Erythroblast (primary cell): ENCODE measurements around the gene CCDC127.

Experiments used
- DNase-seq, 2 experiments: peaks; one replicate each; lab custom pipeline; 2025; lab: John Stamatoyannopoulos, UW
- GATA1 ChIP-seq: IDR thresholded peaks from 2 replicates; pipeline ENCODE4 v1.6.1; 2011; ENCODE audit warnings: low read depth, mild to moderate bottlenecking, control low read depth, low read length, moderate library complexity
- POLR2A ChIP-seq: IDR thresholded peaks from 2 replicates; pipeline ENCODE4 v1.6.1; 2011; ENCODE audit warnings: mild to moderate bottlenecking, low read length

Gene CCDC127

DNA sequence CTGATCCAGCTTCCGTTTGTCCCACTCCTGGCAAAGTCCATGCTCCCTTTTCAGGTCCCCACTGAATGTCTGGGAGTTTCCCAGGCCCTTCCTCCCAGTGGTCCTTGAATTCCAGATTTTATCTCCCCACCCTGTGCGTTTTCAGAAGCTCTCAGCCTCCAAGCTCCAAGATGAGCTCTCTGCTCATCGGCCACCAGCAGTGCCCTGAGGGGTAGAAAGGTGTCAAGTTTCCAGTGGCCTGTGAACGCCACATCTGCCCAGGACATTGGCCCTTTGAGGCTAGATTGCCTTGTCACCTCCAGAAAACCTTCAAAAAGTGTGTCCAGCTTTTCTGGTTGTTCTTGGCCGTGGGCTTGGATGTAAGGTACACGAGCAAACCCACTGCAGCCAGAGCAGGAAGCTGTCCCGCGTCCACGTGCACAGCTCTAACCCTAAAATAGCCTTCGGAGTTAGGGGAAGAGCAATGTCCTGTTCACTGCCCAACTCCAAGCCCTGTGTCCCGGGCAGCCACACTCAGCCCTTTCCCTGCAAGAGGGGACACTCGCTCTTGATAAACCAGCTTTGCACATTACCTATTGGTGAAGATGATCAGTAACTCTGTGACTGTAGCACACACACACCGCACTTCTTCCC is 37.6 kb downstream of the CCDC127 start:
- TF ChIP-seq GATA1: no peak
- no peak for TF ChIP-seq POLR2A
- DNase-seq: no peak

DNA sequence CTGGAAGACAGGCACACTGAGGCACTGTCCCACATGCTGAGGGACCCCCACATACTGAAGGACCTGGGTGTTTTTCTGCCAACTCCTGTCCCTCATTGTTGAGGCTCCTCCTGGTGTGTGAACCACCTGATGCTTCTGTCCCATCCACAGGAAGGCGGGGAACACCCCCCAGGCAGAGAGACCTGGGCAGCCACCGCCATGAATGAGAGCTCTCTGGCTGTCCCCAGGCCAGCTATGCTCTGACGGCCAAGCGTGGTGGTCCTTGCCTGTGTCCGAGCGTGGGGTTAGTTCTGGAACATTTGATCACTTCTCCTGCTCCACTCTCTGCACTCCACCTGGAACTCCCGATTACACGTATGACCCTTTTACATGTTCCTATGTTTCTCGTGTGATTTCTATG is 38.6 kb downstream of the CCDC127 start:
- no peak for DNase-seq
- TF ChIP-seq POLR2A (no peak), GATA1 (no peak)

DNA sequence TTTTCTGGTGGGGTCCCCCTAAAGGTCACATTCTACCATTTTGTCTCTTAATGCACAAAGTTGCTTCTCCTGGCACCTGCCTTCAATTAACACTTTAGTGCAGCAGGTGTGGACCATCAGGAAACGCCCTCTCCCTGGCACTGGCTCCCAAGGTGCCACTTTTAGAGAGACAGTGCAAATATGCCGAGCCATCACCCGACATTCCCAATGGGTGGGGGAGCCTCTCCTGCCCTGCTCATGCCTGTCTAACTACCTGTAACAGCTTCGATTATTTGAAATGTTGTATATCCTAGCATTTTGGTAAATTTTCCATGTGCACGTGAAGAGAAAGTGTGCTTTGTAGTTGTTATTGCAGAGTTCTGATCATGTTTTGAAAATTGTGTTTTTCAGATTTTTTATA is 39.8 kb downstream of the CCDC127 start:
- no peak for DNase-seq
- TF ChIP-seq GATA1: no peak
- no peak for TF ChIP-seq POLR2A

DNA sequence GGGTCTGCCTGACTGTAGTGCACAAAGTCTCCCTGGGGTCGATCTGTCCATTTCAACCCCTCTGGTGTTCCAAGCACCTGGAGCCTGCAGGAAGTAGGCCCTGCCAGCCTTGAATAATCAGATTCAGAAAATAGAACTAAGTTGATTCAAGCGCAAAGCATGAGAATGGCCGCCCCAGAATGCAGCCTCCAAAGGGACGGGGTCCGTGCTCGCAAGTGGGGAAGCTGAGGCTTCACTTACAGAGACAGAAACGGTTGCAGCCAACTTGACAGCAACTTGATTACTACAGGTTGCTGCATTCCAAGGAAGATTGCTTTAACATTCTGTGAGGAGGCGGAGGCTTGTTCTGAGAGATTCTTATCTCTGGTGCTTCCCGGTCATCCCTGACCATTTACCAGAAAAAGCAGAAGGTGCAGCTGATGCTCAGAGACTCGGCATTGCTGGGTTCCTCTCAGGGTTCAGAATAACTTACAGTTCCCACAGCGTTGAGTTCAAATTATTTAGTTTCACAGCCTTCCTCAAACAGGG is 41.6 kb downstream of the CCDC127 start:
- DNase-seq: no peak
- TF ChIP-seq POLR2A (no peak), GATA1 (no peak)

DNA sequence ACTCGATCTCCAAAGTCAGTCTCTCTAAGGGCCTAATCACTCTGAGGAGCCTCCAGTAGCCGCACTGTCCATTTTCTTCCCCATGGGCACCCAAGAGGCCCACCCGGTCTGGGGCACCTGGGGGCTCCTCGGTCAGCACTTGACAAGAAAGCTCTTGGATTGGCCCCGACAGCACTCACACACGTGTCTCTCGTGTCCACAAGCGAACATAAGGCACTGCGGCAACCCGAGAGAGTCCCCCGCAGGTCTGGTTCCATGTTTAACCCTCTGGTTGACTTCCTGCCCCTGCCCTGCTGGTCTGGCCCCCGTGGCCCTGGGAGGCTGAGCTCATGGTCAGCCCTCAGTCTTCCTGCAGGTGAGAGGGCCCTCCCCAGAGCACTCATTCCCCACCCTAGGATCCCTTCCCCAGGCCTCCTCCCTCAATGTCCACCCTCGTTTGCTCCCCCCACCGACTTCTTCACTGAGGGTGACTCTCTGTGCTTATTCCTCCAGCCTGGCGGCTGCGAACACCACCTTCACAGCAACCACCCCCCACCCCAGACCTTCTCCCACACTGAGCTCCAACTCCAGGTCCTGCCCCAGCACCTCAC is 43.0 kb downstream of the CCDC127 start:
- TF ChIP-seq POLR2A (no peak), GATA1 (no peak)
- no peak for DNase-seq

DNA sequence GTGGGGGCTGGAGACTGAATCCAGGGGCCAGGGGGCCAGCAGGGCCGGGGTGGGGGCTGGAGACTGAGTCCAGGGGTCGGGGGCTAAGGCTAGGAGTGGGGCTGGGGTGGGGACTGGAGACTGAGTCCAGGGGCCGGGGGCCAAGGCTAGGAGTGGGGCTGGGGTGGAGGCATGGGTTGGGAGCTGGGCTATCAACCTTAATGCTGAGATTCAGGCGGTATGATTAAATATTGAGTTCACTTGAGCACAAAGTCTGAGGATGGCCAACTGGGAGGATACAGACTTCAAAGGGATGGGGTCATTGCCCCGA is 43.7 kb downstream of the CCDC127 start:
- TF ChIP-seq GATA1: no peak
- TF ChIP-seq POLR2A: no peak

DNA sequence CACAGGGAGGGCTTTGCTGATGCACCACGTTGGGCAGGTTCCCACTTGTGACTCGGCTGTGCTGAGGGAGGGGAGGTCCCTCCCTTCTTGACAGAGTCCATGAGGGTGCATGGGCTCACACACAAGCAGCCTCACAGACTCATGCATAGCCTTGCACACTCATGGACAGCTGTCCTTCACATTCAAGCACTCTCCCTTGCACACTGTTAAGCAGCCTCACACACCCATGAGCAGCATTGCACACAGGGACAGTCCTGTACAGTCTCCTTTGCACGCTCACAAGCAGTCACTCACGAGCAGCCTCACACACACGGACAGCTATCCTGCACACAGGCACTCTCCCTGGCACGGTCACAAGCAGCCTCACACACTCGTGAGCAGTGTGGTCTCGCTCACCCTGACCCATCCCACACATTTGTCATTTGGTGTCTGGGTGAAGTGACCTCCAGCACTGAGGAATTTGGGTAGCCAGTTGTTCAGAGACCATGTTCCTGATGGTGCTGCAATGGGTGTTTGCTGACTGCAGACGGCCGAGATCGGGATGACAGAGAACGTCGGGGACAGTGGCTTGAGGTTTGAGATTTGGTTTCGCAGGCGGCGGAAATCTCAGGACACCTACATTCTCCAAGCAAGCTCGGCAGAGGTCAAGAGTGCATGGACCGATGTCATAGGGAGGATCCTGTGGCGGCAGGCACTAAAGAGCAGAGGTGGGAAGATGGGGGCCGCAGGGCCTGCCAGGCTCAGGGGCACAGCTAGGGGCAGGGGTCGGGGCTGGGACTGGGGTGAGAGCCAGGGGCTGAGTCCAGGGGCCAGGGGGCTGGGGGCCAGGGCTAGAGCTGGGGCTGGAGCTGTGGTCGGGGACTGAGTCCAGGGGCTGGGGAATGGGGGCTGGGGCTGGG is 44.3 kb downstream of the CCDC127 start:
- DNase-seq: no peak
- no peak for TF ChIP-seq POLR2A
- no peak for TF ChIP-seq GATA1

More for the DNA sequence above, 43.7 kb downstream of the CCDC127 start:
- no peak for DNase-seq

DNA sequence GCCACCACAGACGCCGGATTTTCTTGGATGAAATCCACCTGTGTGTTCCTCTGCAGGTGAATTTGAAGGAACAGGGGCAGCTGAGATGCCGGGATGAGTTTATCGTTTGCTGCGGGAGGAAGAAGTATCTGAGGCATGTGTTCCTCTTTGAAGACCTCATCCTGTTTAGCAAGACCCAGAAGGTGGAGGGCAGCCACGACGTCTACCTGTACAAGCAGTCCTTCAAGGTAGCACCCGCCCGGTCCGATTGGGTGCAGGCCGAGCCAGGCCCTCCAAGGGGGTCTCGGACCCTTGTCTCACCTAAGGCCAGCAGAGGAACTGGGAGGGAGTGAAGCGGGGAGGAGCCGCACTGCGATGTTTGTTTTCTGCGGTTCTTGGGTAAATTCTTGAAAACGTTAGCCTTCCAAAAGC is 45.1 kb downstream of the CCDC127 start:
- no peak for DNase-seq
- no peak for TF ChIP-seq POLR2A
- TF ChIP-seq GATA1: no peak

DNA sequence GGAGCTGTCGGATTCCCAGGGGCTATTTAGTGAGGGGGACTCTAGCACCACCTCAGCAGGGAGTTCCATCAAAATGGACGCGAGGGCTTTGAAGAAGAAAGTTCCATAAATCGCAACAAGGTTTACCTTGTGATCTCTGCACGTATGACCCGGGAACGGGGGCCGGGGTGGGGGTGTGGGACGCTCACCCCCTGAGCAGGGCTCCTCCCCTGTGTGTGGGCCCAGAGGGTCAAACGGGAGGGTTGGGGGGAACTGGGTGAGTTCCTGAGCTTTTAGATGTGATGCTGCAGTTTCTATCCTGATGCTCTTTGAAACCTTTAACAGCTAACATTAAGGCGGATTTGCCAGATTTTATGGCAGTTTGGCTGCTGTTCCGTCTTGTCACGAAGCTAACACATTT is 45.5 kb downstream of the CCDC127 start:
- no peak for DNase-seq
- no peak for TF ChIP-seq GATA1
- TF ChIP-seq POLR2A: no peak

DNA sequence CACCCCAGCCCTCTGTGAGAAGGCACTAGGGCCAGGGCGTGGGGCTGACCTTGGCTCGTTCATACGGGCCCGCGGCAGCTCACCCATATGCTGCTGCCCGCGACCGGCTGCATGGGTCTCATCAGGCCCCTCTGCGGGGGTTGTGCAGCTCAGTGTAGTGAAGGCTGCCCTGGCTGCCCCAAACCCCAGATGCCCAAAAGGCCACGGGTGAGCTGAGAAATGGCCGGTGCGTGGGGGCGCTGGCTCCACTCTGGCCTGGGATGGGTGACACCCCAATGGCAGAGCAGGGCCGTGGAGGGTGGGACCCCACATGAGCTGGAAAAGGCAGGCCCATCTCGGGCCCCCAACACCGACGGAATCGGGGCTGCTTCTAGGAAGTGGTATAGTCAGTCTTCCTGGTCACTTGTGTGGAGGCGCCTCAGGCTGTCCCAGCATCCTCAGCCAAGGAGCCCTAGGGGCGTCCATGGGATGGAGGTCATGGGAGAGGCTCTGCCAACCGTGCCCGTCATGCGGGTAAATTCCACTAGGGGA is 46.1 kb downstream of the CCDC127 start:
- TF ChIP-seq POLR2A (no peak), GATA1 (no peak)
- no peak for DNase-seq

DNA sequence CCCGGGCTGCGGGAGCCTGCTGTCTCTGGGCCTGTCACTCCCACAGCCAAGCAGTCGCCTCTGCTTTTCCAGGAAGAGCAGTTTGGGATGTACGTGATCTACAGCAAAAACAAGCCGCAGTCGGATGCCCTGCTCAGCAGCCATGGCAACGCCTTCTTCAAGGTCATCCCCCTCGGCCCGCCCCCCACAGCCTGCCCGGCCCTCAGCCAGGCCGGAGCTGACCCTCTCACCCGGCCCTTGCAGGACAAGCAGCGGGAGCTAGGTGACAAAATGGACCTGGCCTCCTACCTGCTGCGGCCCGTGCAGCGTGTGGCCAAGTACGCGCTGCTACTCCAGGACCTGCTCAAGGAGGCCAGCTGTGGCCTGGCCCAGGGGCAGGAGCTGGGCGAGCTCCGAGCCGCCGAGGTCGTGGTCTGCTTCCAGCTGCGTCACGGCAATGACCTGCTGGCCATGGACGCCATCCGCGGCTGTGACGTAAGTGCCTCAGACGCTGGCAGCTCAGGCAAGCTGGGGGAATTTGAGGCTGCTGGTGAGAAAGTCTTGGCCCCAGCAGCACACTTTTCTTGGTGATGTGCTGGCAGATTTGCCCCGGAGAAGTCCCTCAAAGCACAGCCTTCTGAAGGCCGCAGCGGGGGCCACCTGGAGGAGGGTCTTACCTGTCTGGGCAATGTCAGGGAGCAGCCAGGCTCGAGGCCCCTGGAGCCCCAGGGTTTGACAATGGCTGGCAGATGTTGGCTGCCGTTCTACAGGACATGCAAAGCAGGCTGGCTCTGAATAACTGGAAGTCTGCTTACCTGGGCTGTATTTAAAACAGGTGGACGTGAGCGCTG is 46.8 kb downstream of the CCDC127 start:
- no peak for TF ChIP-seq GATA1
- no peak for TF ChIP-seq POLR2A
- no peak for DNase-seq

DNA sequence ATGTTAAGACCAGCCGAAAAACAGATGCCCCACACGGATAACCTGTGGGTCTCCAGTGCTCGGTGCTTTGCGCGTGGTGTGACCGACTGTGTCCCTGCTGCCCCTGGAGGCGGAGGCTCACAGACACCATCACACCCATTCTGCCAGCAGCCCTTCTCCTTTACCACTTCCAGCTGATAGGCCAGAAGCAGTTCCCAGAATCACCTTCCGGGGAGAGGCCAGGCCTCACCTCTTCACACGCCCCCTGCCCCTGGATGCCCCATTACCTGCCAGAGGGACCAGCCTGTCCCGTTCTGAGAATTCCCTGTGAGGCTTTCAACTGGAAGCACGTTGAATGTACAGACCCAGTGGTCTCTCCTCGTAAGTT is 48.2 kb downstream of the CCDC127 start:
- no peak for DNase-seq
- TF ChIP-seq GATA1 (no peak), POLR2A (no peak)

DNA sequence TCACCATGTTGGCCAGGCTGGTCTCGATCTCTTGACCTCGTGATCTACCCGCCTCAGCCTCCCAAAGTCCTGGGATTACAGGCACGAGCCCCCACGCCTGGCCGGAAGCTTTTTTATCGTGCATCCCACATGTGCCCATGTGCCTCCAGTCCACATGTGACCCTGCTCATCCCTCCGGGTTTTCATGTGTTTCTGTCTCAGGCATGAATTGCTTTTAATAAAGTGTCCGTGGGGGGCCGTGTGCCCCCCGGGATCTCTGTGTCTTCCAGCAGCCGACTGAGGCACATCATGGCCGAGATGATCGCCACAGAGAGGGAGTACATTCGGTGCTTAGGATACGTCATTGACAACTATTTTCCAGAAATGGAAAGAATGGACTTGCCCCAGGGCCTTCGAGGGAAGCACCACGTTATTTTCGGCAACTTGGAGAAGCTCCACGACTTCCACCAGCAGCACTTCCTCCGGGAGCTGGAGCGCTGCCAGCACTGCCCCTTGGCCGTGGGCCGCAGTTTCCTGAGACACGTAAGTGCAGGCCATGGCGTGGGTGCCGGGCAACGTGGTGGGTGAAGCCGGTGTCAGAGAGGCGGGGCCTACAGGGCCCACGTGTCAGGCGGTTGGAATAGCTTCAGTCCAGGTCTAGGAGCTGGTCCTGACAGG is 48.8 kb downstream of the CCDC127 start:
- no peak for DNase-seq
- TF ChIP-seq POLR2A (no peak), GATA1 (no peak)
